A549 treated with CORT108297 at 1 μM for 4 hours (cell line): Measurements from ENCODE around the gene WTAP. TPM values are rescaled to one million over a fixed set of nuclear protein-coding genes. Genes with fewer than 3 reads are reported as not detected.

Experiments used
- total RNA-seq: library from RNA; stranded (reverse); fragments of 200-300 nt; extraction: Qiagen RNA extraction; gene quantifications from 5 replicates; pipeline ENCODE4 v1.2.3, GENCODE V29; 2022

WTAP gene
- total RNA-seq, result 62.6 to 77.9 TPM (median 69.8 TPM) in 5 replicates

DNA sequence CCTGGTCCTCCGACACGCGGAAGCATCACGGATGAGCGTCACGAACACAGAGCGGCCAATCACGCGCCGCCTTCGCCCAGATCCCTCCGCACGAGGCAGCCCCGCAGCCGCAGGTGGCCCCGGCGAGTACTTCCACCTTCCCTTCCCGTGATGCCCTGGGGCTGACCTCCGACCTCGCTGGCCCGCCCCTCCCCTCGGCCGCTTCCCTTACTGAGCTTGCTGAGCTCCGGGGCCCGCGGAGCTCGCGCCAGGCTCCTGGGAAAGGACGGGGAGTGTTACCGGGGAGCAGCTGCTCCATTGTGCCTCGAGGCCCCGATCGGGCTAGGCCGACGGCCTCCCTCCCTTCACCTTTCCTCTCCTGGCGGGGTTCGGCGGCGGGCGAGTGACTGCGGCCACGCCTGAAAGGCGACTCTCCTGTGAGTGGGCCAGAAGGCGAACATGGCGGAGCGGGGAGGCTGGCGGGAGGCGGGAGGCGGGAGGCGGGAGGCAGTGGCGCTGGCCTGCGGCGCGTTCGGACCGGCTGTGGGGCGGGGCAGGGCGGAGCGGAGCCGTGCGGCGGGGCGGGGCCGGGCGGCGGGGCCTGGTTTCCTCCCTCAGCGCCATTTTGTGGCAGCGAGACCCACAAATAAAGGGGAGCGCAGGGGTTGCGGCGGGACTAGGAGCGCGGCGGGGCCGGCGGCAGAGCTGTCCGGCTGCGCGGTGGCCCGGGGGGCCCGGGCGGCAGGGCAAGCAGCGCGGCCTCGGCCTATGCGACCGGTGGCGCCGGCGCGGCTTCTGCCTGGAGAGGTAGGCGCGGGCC is at the start of gene WTAP:
WTAP (plus strand) TSS at position 589 of the 799 bp plus-strand sequence. CDS start 8,760 bp downstream, outside the sequence.

DNA sequence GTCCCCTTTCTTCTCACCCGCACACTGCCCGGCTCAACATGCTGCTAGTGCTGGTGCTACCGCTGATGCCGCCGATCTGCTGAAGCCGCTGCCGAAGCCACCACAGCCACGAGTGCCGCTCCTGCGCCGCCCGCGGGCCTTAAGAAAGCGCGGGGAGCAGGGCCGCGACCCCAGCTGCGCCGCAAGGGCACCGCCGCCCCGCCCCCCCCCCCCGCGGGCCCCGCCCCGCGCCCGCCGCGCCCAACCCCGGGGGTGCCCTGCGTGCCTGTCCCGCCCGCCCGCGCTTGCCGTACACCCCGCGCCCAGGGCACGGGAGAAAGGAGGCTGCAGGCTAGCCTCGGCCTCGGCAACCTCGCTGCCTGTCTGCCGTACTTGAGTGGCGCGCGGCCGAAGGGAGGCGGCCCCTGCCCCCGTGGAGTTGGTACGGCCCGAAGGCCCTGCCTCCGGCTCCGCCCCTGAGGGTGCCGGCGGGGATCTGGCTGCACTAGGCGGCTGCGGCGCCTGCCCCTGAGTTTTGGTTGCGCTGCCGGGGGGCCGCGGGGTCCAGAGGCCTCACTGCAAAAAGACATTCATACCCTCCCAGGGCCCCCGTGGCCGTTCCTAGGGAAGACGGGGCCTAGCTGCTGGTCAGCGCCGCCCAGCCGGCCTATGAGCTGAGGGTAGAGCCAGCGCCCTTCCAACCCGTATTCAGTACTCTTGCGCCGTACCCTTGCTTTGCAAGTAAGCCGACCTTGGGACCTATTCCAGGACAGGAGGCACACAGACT is 34.0 kb upstream of the WTAP start, which contains the start of gene SOD2:
SOD2 (minus strand) TSS at position 114 of the 766 bp plus-strand sequence; CDS start at position 40, 74 bp downstream.

DNA sequence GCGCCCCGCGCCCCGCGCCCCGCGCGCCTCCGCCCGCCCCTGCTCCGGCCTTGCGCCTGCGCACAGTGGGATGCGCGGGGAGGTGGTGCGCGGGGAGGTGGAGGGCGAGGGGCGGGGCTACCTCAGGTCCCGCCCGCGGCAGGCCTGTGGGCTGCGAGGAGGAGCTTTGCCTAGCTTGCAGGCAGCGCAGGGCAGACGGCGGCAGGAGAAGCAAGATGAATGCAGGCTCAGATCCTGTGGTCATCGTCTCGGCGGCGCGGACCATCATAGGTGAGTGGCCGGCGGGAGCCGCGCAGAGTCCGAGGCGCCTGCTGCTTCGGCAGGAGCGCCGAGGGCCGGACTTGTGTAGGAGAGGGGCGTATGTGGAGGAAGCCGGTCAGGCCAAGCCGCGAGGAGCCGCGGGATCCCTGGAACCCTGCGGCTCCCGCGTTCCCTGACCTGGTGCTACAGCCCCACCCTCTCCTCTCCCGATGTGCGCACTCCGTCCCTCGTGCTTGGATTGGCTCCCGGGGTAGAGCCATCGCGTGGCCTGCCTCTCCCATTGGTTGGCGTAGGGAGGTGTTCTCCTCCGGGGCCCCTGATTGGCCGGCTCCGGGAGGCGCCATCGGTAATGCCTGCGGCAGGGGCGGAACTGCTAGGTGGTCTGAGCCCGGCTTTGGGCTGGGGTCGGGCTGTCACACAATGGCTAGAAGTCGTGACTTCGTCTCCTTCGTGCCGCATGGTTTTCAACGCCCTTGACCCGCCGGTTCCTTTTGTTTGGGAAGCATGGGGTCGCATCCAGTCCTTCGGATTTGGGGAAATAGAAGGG is 34.8 kb downstream of the WTAP start, which contains the start of gene ACAT2:
ACAT2 (plus strand) TSS at position 173 of the 808 bp plus-strand sequence; CDS start at position 216, 43 bp downstream.

DNA sequence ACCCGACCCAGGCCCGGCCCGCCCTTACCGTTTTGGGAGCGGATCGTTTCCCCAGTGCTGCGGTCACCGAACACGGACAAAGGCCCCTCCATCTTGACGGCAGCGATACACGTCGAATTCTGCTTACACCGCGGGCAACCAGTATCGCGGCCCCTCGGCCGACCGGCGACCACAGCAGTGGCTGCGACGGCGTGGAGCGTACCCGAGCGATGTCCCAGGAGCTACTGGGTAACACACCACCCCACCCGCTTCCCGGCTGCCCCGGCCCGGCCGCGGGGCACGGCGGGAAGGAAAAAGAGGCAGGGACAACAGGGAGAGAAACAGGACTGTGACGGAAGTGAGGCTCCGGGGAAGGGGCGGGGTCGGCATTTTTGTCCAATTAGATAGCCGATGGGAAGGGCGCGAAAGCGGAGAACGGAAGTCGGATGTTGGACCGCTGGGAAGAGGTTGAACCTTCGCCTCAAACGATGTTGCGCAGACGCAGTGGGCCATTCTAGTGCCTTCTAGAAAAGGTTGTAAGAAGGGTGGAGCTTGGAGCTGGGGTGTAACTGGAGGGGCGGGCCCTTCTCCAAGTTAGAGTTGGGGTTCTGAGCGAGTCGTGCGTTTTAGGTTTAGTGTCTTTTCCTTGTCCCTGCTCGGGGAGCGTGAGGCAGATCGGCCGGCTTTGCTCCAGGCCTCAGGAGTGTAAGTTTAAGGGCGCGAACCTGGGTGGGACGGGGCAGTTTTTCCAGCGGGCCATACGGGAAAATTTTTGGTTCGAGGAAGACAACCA is 62.3 kb downstream of the WTAP start, which contains the start of gene TCP1:
TCP1 (minus strand) TSS at position 226 of the 772 bp plus-strand sequence; CDS start at position 92, 134 bp downstream.

DNA sequence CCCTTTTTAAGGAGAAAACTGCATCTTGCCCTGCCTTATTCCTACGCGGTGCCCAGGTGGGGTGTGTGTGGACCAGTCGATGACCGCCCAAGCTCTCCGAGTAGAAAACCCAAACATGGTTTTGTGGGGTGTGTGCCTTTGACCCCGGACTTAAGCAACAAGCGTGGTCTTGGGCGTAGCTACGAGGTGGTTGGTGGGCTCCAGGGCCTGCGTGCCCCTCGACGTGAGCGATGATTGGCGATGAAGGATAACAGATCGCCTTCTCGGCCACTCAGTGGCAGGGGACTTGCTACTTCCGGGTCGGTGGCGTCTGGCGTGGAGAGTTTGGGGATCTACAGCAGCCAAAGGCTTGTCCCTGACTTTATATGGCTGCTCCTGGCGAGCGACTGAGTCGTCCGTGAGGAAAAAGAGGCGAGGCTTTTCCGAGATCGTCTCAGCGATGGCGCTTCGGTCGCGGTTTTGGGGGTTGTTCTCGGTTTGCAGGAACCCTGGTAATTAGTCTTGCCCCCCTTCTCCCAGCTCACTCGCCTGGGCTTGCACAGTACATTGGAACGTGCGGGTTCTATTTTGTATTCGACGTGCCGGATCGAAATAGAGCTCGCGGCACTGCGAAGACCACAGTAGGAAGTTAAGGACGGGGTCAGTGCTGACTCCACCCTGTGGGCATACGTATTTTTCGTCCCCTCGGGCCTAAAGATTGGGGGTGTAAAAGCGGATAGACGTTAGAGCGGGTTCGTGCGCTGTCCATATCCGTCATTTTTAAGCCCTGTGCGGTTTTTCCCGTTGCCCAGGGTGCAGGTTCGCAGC is 63.0 kb downstream of the WTAP start, which contains the start of gene MRPL18:
MRPL18 (plus strand) TSS at position 319 of the 807 bp plus-strand sequence; CDS start at position 440, 121 bp downstream.

DNA sequence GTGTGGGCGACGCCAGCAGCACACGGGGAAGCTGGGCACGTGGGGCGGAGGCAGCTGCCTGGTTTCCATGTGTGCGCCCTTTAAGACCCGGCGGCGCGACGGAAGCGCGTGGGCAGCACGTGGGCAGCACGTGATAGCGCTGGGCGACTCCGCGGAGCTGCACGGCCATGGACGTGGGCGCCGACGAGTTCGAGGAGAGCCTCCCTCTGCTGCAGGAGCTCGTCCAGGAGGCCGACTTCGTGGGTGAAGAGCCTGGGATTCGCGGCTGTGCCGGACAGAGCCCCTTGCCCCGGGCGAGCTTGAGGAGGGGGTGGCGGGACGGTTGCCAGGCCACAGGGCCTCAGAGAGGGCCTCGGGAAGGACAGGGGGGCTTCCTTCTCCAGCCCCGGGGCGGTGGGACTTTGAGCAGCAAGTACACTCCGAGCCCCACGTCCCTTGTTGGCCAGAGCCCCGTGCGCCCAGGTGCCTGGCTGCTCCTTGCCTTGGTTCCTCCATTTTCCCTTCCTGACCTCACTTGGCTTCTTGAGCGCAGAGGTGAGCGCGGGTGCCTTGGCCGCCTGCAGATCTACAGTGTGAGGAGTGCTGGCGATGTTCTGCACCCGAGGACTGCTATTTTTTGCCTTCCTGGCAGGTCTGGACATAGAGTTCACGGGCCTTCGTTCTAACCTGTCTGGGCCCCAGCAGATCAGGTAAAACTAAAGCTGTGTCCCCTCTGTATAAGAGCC is 73.0 kb downstream of the WTAP start, which contains the start of gene PNLDC1:
PNLDC1 (plus strand) TSS at position 136 of the 725 bp plus-strand sequence; CDS start at position 168, 32 bp downstream.

Other genes starting within 250 kb of the WTAP start
- 145 to 202 TPM (median 184 TPM) in 5 replicates for gene SOD2, start 34.3 kb upstream of the WTAP start, total RNA-seq
- 24.6 to 29.5 TPM (median 27.0 TPM) in 5 replicates for gene ACAT2, start 34.5 kb downstream of the WTAP start, total RNA-seq
- 218 to 255 TPM (median 232 TPM) in 5 replicates for gene TCP1, start 62.1 kb downstream of the WTAP start, total RNA-seq
- 84.9 to 103 TPM (median 90.6 TPM) in 5 replicates for gene MRPL18, start 63.0 kb downstream of the WTAP start, total RNA-seq
- gene PNLDC1, start 72.8 kb downstream of the WTAP start, total RNA-seq, result 0.06 to 0.13 TPM (median 0.07 TPM) in 5 replicates
- gene MAS1, start 163.5 kb downstream of the WTAP start, total RNA-seq, result not detected in 5 replicates
- gene IGF2R, start 241.6 kb downstream of the WTAP start, total RNA-seq, result 27.6 to 33.4 TPM (median 31.3 TPM) in 5 replicates